Osteoblast (primary cell): ENCODE measurements around the gene OCA2. TPM values are rescaled to one million over a fixed set of nuclear protein-coding genes. Genes with fewer than 3 reads are reported as not detected.

Experiments
- DNase-seq: peaks from one replicate; pipeline ENCODE4 v3.0.0; 2011; ENCODE audit warnings: low spot score, mixed read lengths; ENCODE audit not compliant: insufficient read length; ENCODE audit errors: missing footprints
- H2AFZ ChIP-seq: 2 replicates; pipeline ENCODE4 v1.6.0; 2011; ENCODE audit warnings: mild to moderate bottlenecking, low read length
- H3K27ac ChIP-seq: 2 replicates; pipeline ENCODE4 v1.5.1; 2011; ENCODE audit warnings: mild to moderate bottlenecking, low read depth, low read length, moderate library complexity
- H3K27me3 ChIP-seq: 2 replicates; pipeline ENCODE4 v1.6.0; 2012; ENCODE audit warnings: mild to moderate bottlenecking, control low read depth, inconsistent platforms, low read length, moderate library complexity; ENCODE audit not compliant: insufficient read depth
- H3K36me3 ChIP-seq: 2 replicates; pipeline ENCODE4 v1.5.1; 2011; ENCODE audit warnings: mild to moderate bottlenecking, low read length, control low read depth, moderate library complexity; ENCODE audit not compliant: insufficient read depth
- H3K4me1 ChIP-seq: 2 replicates; pipeline ENCODE4 v1.5.1; 2011; ENCODE audit warnings: mild to moderate bottlenecking, low read length, control low read depth, moderate library complexity; ENCODE audit not compliant: insufficient read depth
- H3K4me2 ChIP-seq: 2 replicates; pipeline ENCODE4 v1.6.0; 2011; ENCODE audit warnings: mild to moderate bottlenecking, low read length; ENCODE audit not compliant: insufficient read depth
- H3K4me3 ChIP-seq: fragments of 200-600 bp; sonication (generic); 3 replicates; pipeline ENCODE4 v1.5.1; 2012; ENCODE audit warnings: mild to moderate bottlenecking, low read length, inconsistent platforms; ENCODE audit not compliant: insufficient read depth
- H3K79me2 ChIP-seq: 2 replicates; pipeline ENCODE4 v1.6.0; 2012; ENCODE audit warnings: mild to moderate bottlenecking, low read length, control low read depth, inconsistent platforms; ENCODE audit not compliant: insufficient read depth
- H3K9me3 ChIP-seq: 2 replicates; pipeline ENCODE4 v1.5.1; 2011; ENCODE audit warnings: low read depth, low read length, control low read depth
- H4K20me1 ChIP-seq: 2 replicates; pipeline ENCODE4 v1.6.0; 2012; ENCODE audit warnings: mild to moderate bottlenecking, low read length, control low read depth; ENCODE audit not compliant: insufficient read depth
- total RNA-seq: library from RNA; depleted of rRNA; stranded (reverse); fragments of >200 nt; gene quantifications from 2 replicates; pipeline ENCODE4 v1.2.3, GENCODE V29; 2012
- TF ChIP-seq, protein P1 (sequence below): IDR thresholded peaks from 2 replicates; pipeline ENCODE4 v1.5.1; 2011; ENCODE audit warnings: mild to moderate bottlenecking, low read depth, low read length, moderate library complexity; ENCODE audit errors: extremely low read depth

Gene OCA2
- total RNA-seq, 1 donor = not detected

DNA sequence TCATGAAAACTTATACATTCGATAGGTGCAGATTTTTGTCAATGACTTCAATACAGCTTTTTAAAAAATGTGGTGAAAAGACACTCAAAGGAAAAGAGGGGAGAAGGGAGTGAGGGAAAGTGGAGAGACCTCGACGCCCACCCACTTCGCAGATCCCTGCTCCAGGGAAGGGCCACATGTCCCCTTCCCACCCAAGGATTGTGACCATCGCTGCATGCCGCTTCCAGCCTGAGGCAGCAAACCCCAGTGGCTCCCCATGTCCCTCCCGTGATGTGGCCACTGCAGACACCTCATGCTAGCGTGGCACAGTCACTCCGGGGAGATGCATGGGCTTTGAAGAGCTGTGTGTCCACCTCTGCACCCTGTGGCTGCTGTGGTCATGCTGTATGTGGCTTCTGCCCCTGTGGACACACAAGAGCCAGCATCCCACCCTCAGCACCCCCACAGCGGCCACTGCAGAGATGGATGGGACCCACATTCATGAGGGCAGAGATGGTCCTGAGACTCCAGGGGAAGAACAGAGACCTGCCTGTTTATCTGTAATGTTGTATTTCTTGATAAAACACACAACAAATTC, 230.2 kb downstream of the OCA2 start:
- H3K4me1 ChIP-seq = no peaks in the 10 kb centered on the region
- no peaks in the 10 kb centered on the region for H4K20me1 ChIP-seq
- H3K4me3 ChIP-seq = no peak overlapping the region
- TF ChIP-seq, protein P1, sequence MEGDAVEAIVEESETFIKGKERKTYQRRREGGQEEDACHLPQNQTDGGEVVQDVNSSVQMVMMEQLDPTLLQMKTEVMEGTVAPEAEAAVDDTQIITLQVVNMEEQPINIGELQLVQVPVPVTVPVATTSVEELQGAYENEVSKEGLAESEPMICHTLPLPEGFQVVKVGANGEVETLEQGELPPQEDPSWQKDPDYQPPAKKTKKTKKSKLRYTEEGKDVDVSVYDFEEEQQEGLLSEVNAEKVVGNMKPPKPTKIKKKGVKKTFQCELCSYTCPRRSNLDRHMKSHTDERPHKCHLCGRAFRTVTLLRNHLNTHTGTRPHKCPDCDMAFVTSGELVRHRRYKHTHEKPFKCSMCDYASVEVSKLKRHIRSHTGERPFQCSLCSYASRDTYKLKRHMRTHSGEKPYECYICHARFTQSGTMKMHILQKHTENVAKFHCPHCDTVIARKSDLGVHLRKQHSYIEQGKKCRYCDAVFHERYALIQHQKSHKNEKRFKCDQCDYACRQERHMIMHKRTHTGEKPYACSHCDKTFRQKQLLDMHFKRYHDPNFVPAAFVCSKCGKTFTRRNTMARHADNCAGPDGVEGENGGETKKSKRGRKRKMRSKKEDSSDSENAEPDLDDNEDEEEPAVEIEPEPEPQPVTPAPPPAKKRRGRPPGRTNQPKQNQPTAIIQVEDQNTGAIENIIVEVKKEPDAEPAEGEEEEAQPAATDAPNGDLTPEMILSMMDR = no peak
- H3K79me2 ChIP-seq = no peaks in the 10 kb centered on the region
- no peaks in the 10 kb centered on the region for H3K9me3 ChIP-seq
- no peak overlapping the region for H3K27ac ChIP-seq
- no peak overlapping the region for H2AFZ ChIP-seq
- no peaks in the 10 kb centered on the region for H3K27me3 ChIP-seq
- no peak overlapping the region for H3K4me2 ChIP-seq
- no peaks in the 10 kb centered on the region for H3K36me3 ChIP-seq
- no peak for DNase-seq

DNA sequence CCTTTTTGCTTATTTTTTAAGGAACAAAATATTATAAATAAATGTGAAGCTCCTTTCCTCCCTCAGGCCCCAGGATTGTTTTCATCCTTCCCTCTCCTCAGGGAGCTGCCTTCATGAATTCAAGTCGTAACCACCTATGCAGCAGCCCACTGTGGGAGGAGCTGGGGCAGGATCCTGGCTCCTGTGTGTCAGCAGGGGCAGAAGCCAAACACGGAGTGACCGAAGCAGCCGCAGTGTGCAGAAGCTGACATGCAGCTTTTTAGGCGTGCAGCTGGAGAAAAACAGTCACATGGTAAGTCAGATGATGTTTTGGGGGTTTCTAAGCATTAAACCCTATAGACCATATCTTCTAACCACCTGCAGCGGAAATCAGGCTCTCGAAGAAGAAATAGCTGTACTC, 231.3 kb downstream of the OCA2 start:
- no peaks in the 10 kb centered on the region for H3K27me3 ChIP-seq
- H3K4me1 ChIP-seq = no peaks in the 10 kb centered on the region
- H3K9me3 ChIP-seq = no peaks in the 10 kb centered on the region
- no peak overlapping the region for H3K27ac ChIP-seq
- H3K79me2 ChIP-seq = no peaks in the 10 kb centered on the region
- H4K20me1 ChIP-seq = no peaks in the 10 kb centered on the region
- H3K36me3 ChIP-seq = no peaks in the 10 kb centered on the region
- H3K4me2 ChIP-seq = no peak overlapping the region
- TF ChIP-seq, protein P1 = no peak
- H2AFZ ChIP-seq = no peak overlapping the region
- no peak overlapping the region for H3K4me3 ChIP-seq
- no peak for DNase-seq

DNA sequence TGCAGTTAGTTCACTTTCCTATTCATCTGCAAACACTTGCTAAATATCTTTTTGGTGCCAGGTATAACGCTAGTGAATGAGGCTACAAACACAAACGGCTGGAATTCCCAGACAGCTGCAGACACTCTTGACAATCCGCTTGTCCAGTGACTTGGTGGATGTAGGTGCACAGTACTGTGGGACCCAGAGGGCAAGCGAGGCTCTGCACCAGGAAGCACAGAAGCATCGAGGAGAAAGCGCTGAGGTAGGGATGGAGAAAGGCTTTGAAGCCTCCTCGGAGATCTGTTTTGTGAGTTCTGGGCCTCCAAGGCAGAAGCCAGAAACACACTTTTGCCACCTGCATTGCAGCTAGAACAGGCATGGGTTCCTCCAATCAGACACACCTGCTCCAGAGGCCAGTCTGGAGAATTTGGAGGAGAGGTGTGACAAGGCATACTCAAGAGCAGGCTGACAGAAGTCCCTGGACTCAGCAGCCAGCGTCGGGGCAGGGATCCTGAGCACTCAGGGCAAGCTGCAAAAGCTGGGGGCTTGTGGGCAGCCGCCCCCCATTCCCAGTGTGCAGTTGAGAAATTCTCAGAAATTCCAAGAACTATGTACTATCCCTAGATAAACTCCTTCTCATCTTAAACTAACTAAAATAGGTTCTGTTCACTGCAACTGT, 232.5 kb downstream of the OCA2 start:
- Histone ChIP-seq H3K27me3 (no peaks in the 10 kb centered on the region), H3K36me3 (no peaks in the 10 kb centered on the region), H3K79me2 (no peaks in the 10 kb centered on the region), H4K20me1 (no peaks in the 10 kb centered on the region), H3K27ac (no peak overlapping the region), H2AFZ (no peak overlapping the region), H3K4me2 (no peak overlapping the region), H3K4me1 (no peaks in the 10 kb centered on the region), H3K4me3 (no peak overlapping the region), H3K9me3 (no peaks in the 10 kb centered on the region)
- no peak for DNase-seq
- TF ChIP-seq, protein P1 = no peak

DNA sequence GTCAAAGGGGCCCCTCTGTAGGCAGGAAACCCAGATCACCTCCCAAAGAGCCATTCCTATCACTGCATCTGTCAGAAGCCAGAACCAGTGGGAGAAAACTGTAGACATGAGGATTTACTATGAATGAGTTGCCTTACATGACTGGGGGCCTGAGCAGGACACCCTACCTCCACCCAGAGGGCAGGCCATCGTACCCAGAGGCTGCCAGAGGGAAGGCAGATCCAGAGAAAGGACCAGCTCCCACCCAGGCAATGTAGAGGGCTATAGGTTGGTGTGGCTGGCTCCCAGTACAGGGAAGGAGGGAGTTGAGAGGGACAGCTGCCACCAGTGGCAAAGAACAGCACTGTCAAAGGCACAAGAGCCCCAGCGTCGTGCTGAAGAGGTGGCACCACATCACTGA, 233.2 kb downstream of the OCA2 start:
- H3K9me3 ChIP-seq = no peaks in the 10 kb centered on the region
- H3K27me3 ChIP-seq = no peaks in the 10 kb centered on the region
- no peak overlapping the region for H3K27ac ChIP-seq
- no peaks in the 10 kb centered on the region for H4K20me1 ChIP-seq
- H3K4me1 ChIP-seq = no peaks in the 10 kb centered on the region
- H3K4me2 ChIP-seq = no peak overlapping the region
- no peaks in the 10 kb centered on the region for H3K79me2 ChIP-seq
- H3K36me3 ChIP-seq = no peaks in the 10 kb centered on the region
- DNase-seq = no peak
- no peak overlapping the region for H3K4me3 ChIP-seq
- no peak overlapping the region for H2AFZ ChIP-seq
- TF ChIP-seq, protein P1 = no peak
